ENCODE results near the gene COL5A1.

Gene COL5A1

GRCh38 chr9:134779640-134780039 lies 138.0 kb downstream of the COL5A1 start:
- no peak overlapping the region for H3K4me3 ChIP-seq (ENCODE audit: low read depth, low read length)
- no peak for TF ChIP-seq CTCF (IDR thresholded peaks at IDR 0.05; ENCODE audit: insufficient read depth, low read depth, low read length, missing control alignments)
- DNase-seq (ENCODE audit: low read depth): no peak

DNA sequence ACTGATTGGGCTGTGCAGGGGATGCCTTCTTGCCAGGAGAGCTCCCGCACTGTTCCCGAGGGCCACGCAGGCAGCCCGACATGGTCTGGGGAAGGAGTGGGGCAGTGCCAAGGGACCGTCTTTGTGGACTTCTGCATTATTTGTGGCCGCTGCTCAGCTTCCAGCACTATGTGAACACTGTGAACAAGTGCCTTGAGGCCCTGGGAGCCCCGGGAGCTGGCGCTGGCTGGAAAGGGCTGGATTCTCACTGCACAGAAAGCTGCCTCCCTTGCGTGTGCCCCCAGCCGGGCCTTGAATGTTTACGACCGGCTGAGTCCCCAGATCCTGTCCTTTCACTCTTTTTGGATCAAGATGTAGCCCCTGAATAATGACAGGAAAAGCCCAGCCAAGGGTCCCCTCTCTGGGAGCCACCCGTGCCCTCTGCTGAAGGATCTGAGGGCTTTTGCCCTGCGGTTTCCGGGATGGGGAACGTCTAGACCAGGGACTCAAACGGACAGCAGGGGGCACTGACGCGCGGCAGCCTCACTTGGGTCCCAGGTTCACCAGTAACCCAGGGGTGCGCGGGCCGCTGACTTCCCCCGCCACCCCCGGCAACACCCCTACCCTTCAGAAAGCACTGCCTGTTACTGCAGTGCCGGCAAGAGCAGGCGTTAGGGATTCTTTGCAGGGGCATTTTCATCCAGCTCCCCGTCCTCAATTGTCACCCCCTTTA lies 140.1 kb downstream of the COL5A1 start:
- H3K4me3 ChIP-seq (ENCODE audit: low read depth, low read length): no peak overlapping the region
- peak; percentile 33 for TF ChIP-seq CTCF (IDR thresholded peaks at IDR 0.05; ENCODE audit: insufficient read depth, low read depth, low read length, missing control alignments)
- no peak for DNase-seq (ENCODE audit: low read depth)

GRCh38 chr9:134782921-134783698 lies 141.5 kb downstream of the COL5A1 start:
- H3K4me3 ChIP-seq (ENCODE audit: low read depth, low read length): no peak overlapping the region
- DNase-seq (ENCODE audit: low read depth): peak; percentile 11
- TF ChIP-seq CTCF (IDR thresholded peaks at IDR 0.05; ENCODE audit: insufficient read depth, low read depth, low read length, missing control alignments): no peak

GRCh38 chr9:134783699-134784039 lies 142.1 kb downstream of the COL5A1 start:
- no peak for TF ChIP-seq CTCF (IDR thresholded peaks at IDR 0.05; ENCODE audit: insufficient read depth, low read depth, low read length, missing control alignments)
- DNase-seq (ENCODE audit: low read depth): no peak

GRCh38 chr9:134784577-134785305 lies 143.1 kb downstream of the COL5A1 start:
- TF ChIP-seq CTCF (IDR thresholded peaks at IDR 0.05; ENCODE audit: insufficient read depth, low read depth, low read length, missing control alignments): no peak
- H3K4me3 ChIP-seq (ENCODE audit: low read depth, low read length): no peak overlapping the region
- DNase-seq (ENCODE audit: low read depth): no peak

More at GRCh38 chr9:134783699-134784039, 142.1 kb downstream of the COL5A1 start:
- H3K4me3 ChIP-seq (ENCODE audit: low read depth, low read length): no peak overlapping the region

GRCh38 chr9:134785325-134786108 lies 143.9 kb downstream of the COL5A1 start:
- TF ChIP-seq CTCF (IDR thresholded peaks at IDR 0.05; ENCODE audit: insufficient read depth, low read depth, low read length, missing control alignments): no peak
- H3K4me3 ChIP-seq (ENCODE audit: low read depth, low read length): no peak overlapping the region
- no peak for DNase-seq (ENCODE audit: low read depth)

All from GM12865 (cell line).